HEK293T (cell line): ENCODE data around the gene FAM170B.

ENCODE experiments used
- ARNT ChIP-seq: fragments of 450-650 bp; IDR thresholded peaks from 2 replicates; pipeline ENCODE4 v1.6.1; 2017; ENCODE audit warnings: mild to moderate bottlenecking
- BHLHE40 ChIP-seq: fragments of 450-650 bp; IDR thresholded peaks from 2 replicates; pipeline ENCODE4 v1.6.1; 2016; ENCODE audit warnings: mild to moderate bottlenecking, moderate library complexity, borderline replicate concordance
- CTBP1 ChIP-seq: fragments of 450-650 bp; IDR thresholded peaks from 2 replicates; pipeline ENCODE4 v1.6.1; 2016; ENCODE audit warnings: borderline replicate concordance
- ELF4 ChIP-seq: fragments of 450-650 bp; IDR thresholded peaks from 2 replicates; pipeline ENCODE4 v1.6.1; 2017; ENCODE audit warnings: antibody characterized with exemption
- FOXA1 ChIP-seq: fragments of 450-650 bp; IDR thresholded peaks from 2 replicates; pipeline ENCODE4 v1.6.1; 2016; ENCODE audit warnings: mild to moderate bottlenecking
- FOXK2 ChIP-seq: fragments of 450-650 bp; IDR thresholded peaks from 2 replicates; pipeline ENCODE4 v1.6.1; 2016; ENCODE audit warnings: mild to moderate bottlenecking
- FOXM1 ChIP-seq: fragments of 450-650 bp; IDR thresholded peaks from 2 replicates; pipeline ENCODE4 v1.6.1; 2017; ENCODE audit warnings: mild to moderate bottlenecking, borderline replicate concordance
- LEF1 ChIP-seq: fragments of 450-650 bp; IDR thresholded peaks from 2 replicates; pipeline ENCODE4 v1.6.1; 2017; ENCODE audit warnings: mild to moderate bottlenecking, borderline replicate concordance
- NFRKB ChIP-seq: fragments of 450-650 bp; IDR thresholded peaks from 2 replicates; pipeline ENCODE4 v1.6.1; 2016; ENCODE audit warnings: mild to moderate bottlenecking, moderate library complexity
- SP1 ChIP-seq: fragments of 450-650 bp; IDR thresholded peaks from 2 replicates; pipeline ENCODE4 v1.6.1; 2017
- SUZ12 ChIP-seq: fragments of 450-650 bp; IDR thresholded peaks from 2 replicates; pipeline ENCODE4 v1.6.1; 2016; ENCODE audit warnings: mild to moderate bottlenecking
- TARDBP ChIP-seq: fragments of 450-650 bp; IDR thresholded peaks from 2 replicates; pipeline ENCODE4 v1.6.1; 2016
- ZNF384 ChIP-seq: fragments of 450-650 bp; IDR thresholded peaks from 2 replicates; pipeline ENCODE4 v1.6.1; 2016
- TF ChIP-seq, protein P1 (sequence below): fragments of 450-650 bp; IDR thresholded peaks from 2 replicates; pipeline ENCODE4 v1.6.1; 2016

DNA sequence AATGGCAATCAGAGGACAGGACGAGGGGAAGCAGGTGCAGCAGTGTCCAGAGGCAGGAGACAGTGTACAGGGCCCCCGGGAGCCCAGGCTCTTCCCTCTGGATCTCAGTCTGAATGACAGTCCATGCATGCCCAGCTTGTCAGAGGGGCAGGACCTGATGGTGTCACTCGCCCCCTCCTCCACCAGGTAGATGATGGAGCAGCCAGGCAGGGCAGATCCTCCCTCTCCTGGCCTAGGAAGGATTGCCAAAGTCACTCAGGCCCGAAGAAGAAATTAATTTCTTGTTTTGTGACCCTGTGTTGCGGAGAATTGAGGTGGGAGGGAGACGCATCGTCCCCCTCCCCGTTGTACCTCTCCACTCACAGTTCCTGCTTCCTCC lies 22.5 kb downstream of the FAM170B start:
- TF ChIP-seq NFRKB (no peak), SUZ12 (no peak), BHLHE40 (no peak), ELF4 (no peak), ARNT (no peak), SP1 (no peak), LEF1 (no peak), FOXA1 (no peak), TARDBP (no peak), CTBP1 (no peak), ZNF384 (no peak), FOXM1 (no peak), FOXK2 (no peak)
- TF ChIP-seq, protein P1, sequence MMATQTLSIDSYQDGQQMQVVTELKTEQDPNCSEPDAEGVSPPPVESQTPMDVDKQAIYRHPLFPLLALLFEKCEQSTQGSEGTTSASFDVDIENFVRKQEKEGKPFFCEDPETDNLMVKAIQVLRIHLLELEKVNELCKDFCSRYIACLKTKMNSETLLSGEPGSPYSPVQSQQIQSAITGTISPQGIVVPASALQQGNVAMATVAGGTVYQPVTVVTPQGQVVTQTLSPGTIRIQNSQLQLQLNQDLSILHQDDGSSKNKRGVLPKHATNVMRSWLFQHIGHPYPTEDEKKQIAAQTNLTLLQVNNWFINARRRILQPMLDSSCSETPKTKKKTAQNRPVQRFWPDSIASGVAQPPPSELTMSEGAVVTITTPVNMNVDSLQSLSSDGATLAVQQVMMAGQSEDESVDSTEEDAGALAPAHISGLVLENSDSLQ: no peak
